Measurements from ENCODE around the gene KLHL18.

GRCh38 chr3:47313341-47314055, 30.8 kb downstream of the KLHL18 start:
- TF ChIP-seq CTCF (conservative IDR thresholded peaks at IDR 0.05; ENCODE audit: low read depth, low read length) (no peak), MAFK (IDR thresholded peaks at IDR 0.05; ENCODE audit: low read depth, low read length) (no peak), SMC3 (IDR thresholded peaks at IDR 0.05; ENCODE audit: low read depth, low read length) (no peak), RCOR1 (IDR thresholded peaks at IDR 0.05; ENCODE audit: insufficient replicate concordance, low read length) (no peak)

Data from IMR-90 (cell line).